K562 (cell line): Measurements from ENCODE around the gene RIN3. TPM values are rescaled to one million over a fixed set of nuclear protein-coding genes. Genes with fewer than 3 reads are reported as not detected.

ENCODE experiments used
- ATAC-seq: fragments of 200-7000 bp; cut with Tn5 transposase; 3 replicates; pipeline ENCODE4 v1.9.1; 2020; ENCODE audit warnings: moderate library complexity
- BruUV-seq: library from RNA; stranded (reverse); fragments of 400-500 nt; replicated peaks from 2 replicates; lab custom pipeline; 2021; lab: Mats Ljungman, UMichigan
- CTCF ChIA-PET: fragments of 300-600 bp; formaldehyde crosslinking; extraction: SDS; loops from one replicate; lab custom pipeline; 2021; ENCODE audit warnings: low intra/inter-chr PET ratio; lab: Yijun Ruan, JAX
- POLR2A ChIA-PET: fragments of 300-600, 350-650 bp; sonication (Branson Sonifier 250); formaldehyde crosslinking; extraction: SDS; loops from one replicate; lab custom pipeline; 2021; ENCODE audit warnings: antibody characterized with exemption, inconsistent platforms; lab: Yijun Ruan, JAX
- DNase-seq, 4 experiments: peaks; one replicate each; pipeline versions ENCODE4 v3.0.0 to v3.0.0-alpha.2; 2011 to 2018; ENCODE audit warnings: low spot score in 3 of 4, mixed read lengths in 3 of 4; ENCODE audit errors: extremely low read depth in 1 of 4
- FAIRE-seq: peaks from 2 replicates; lab custom pipeline; 2011; peaks lifted over from hg19 to GRCh38; lab: Jason Lieb, UNC
- H2AFZ ChIP-seq: 2 replicates; pipeline ENCODE4 v1.6.0; 2011; ENCODE audit warnings: low read depth, low read length, control low read depth, inconsistent platforms
- H3K27ac ChIP-seq: fragments of 200-600 bp; 3 replicates; pipeline ENCODE4 v1.8.0; 2011; ENCODE audit warnings: low read depth, mild to moderate bottlenecking, control low read depth, inconsistent platforms, low read length, moderate library complexity, mixed read lengths; ENCODE audit errors: extremely low read depth
- H3K27me3 ChIP-seq, 2 experiments: fragments of 300-600 bp in 1 of 2; 2 replicates in 1 of 2; 3 replicates in 1 of 2; pipeline versions ENCODE4 v1.6.0 to v1.8.0; 2011; ENCODE audit warnings: inconsistent platforms in 2 of 2, low read length in 2 of 2, mild to moderate bottlenecking in 1 of 2, mixed read lengths in 1 of 2, moderate library complexity in 1 of 2; ENCODE audit not compliant: control insufficient read depth in 2 of 2, insufficient read depth in 2 of 2
- H3K36me3 ChIP-seq: fragments of 300-600 bp; 3 replicates; pipeline ENCODE4 v1.8.0; 2011; ENCODE audit warnings: mild to moderate bottlenecking, low read length, inconsistent platforms; ENCODE audit not compliant: control insufficient read depth, insufficient read depth
- H3K4me1 ChIP-seq, 2 experiments: fragments of 200-600 bp in 1 of 2; replicated peaks in 1 of 2; 2 replicates in 1 of 2; 3 replicates in 1 of 2; pipeline versions ENCODE4 v1.5.1 to v1.8.0; 2011; ENCODE audit warnings: inconsistent platforms in 2 of 2, low read length in 2 of 2, mild to moderate bottlenecking in 1 of 2, mixed read lengths in 1 of 2, moderate library complexity in 1 of 2; ENCODE audit not compliant: control insufficient read depth in 2 of 2, insufficient read depth in 2 of 2
- H3K4me2 ChIP-seq: 2 replicates; pipeline ENCODE4 v1.6.1; 2011; ENCODE audit warnings: low read length, control low read depth, inconsistent platforms, mixed read lengths; ENCODE audit not compliant: insufficient read depth
- H3K4me3 ChIP-seq: fragments of 200-600 bp; sonication (generic), shearing (Covaris generic); 2 replicates; pipeline ENCODE4 v1.5.1; 2016; ENCODE audit warnings: control low read depth, inconsistent platforms
- H3K79me2 ChIP-seq: fragments of 200-600 bp; 3 replicates; pipeline ENCODE4 v1.8.0; 2011; ENCODE audit warnings: low read length, inconsistent platforms; ENCODE audit not compliant: control insufficient read depth, insufficient read depth
- H3K9ac ChIP-seq, 2 experiments: 2 replicates each; pipeline versions ENCODE4 v1.6.0 to v1.6.1; 2011; ENCODE audit warnings: low read depth in 2 of 2, low read length in 2 of 2, control low read depth in 1 of 2, inconsistent platforms in 1 of 2, mild to moderate bottlenecking in 1 of 2, mixed read lengths in 1 of 2; ENCODE audit not compliant: insufficient read depth in 1 of 2
- H3K9me1 ChIP-seq: one replicate; pipeline ENCODE4 v1.6.0; 2011; ENCODE audit warnings: inconsistent platforms, mild to moderate bottlenecking, low read length, moderate library complexity; ENCODE audit not compliant: control insufficient read depth, insufficient read depth
- H3K9me3 ChIP-seq: replicated peaks from 2 replicates; pipeline ENCODE4 v1.5.1; 2011; ENCODE audit warnings: low read depth, low read length, inconsistent platforms; ENCODE audit not compliant: control insufficient read depth, insufficient read depth
- H4K20me1 ChIP-seq: replicated peaks from 2 replicates; pipeline ENCODE4 v1.6.1; 2011; ENCODE audit warnings: low read length, inconsistent platforms, mixed read lengths; ENCODE audit not compliant: control insufficient read depth, insufficient read depth
- CHCHD3 ChIP-seq: fragments of 250-450 bp; sonication (Bioruptor Pico); IDR thresholded peaks from 2 replicates; pipeline ENCODE4 v2.1.2; 2022; ENCODE audit warnings: mild to moderate bottlenecking
- E4F1 ChIP-seq: fragments of 250-450 bp; sonication (Bioruptor Pico); IDR thresholded peaks from 2 replicates; pipeline ENCODE4 v1.5.0; 2021; ENCODE audit warnings: mild to moderate bottlenecking, borderline replicate concordance
- ETV6 ChIP-seq, 3 experiments: fragments of 150-350 bp in 1 of 3; sonication (generic) in 1 of 3; formaldehyde crosslinking in 1 of 3; IDR thresholded peaks; 2 replicates each; pipeline versions ENCODE4 v1.6.1 to v1.8.0; 2014 to 2022; ENCODE audit warnings: borderline replicate concordance in 2 of 3, low read depth in 2 of 3, antibody characterized with exemption in 1 of 3, low read length in 1 of 3, mild to moderate bottlenecking in 1 of 3, missing genetic modification reagents in 1 of 3
- FOXM1 ChIP-seq, 2 experiments: fragments of 450-650 bp in 1 of 2; sonication (generic) in 1 of 2; formaldehyde crosslinking in 1 of 2; IDR thresholded peaks; 2 replicates each; pipeline versions ENCODE4 v1.6.1 to v1.9.0; 2017 to 2022; ENCODE audit warnings: low read depth in 2 of 2, mild to moderate bottlenecking in 2 of 2, missing genetic modification reagents in 1 of 2, moderate library complexity in 1 of 2
- GABPB1 ChIP-seq: sonication (generic); formaldehyde crosslinking; IDR thresholded peaks from 2 replicates; pipeline ENCODE4 v1.8.0; 2022; ENCODE audit warnings: mild to moderate bottlenecking, missing genetic modification reagents
- HDAC6 ChIP-seq: IDR thresholded peaks from 2 replicates; pipeline ENCODE4 v1.6.1; 2012; ENCODE audit warnings: low read depth, mild to moderate bottlenecking, control low read depth, inconsistent platforms, low read length, moderate library complexity
- MYC ChIP-seq, 2 experiments: fragments of 250-450 bp in 1 of 2; sonication (Bioruptor Pico) in 1 of 2; IDR thresholded peaks; 2 replicates each; pipeline versions ENCODE4 v1.5.1 to v1.6.1; 2012 to 2021; ENCODE audit warnings: low read depth in 2 of 2, borderline replicate concordance in 1 of 2, improper control_type of control experiment in 1 of 2, low read length in 1 of 2, mild to moderate bottlenecking in 1 of 2, moderate library complexity in 1 of 2
- NFIX ChIP-seq: fragments of 250-450 bp; sonication (Bioruptor Pico); IDR thresholded peaks from 2 replicates; pipeline ENCODE4 v1.4.0; 2020; ENCODE audit warnings: low read depth, mild to moderate bottlenecking, moderate library complexity
- PATZ1 ChIP-seq: fragments of 250-450 bp; sonication (Bioruptor Pico); IDR thresholded peaks from 2 replicates; pipeline ENCODE4 v1.5.0; 2020; ENCODE audit warnings: mild to moderate bottlenecking, borderline replicate concordance
- POLR2A ChIP-seq: fragments of 450-650 bp; conservative IDR thresholded peaks from 2 replicates; pipeline ENCODE4 v1.6.1; 2016
- RFX5 ChIP-seq: IDR thresholded peaks from 2 replicates; pipeline ENCODE4 v1.6.1; 2011; ENCODE audit warnings: low read depth, mild to moderate bottlenecking, improper control_type of control experiment, low read length
- SMAD3 ChIP-seq: fragments of 450-650 bp; formaldehyde crosslinking; conservative IDR thresholded peaks from 2 replicates; pipeline ENCODE4 v1.4.0; 2020; ENCODE audit warnings: mild to moderate bottlenecking
- TBL1XR1 ChIP-seq, 2 experiments: IDR thresholded peaks; 2 replicates each; pipeline ENCODE4 v1.6.1; 2012; ENCODE audit warnings: improper control_type of control experiment in 2 of 2, low read length in 2 of 2, mild to moderate bottlenecking in 1 of 2
- TCFL5 ChIP-seq: fragments of 250-450 bp; sonication (Bioruptor Pico); conservative IDR thresholded peaks from 2 replicates; pipeline ENCODE4 v1.6.1; 2021; ENCODE audit warnings: mild to moderate bottlenecking, moderate library complexity, matching md5 sums
- ZNF431 ChIP-seq: sonication (generic); formaldehyde crosslinking; IDR thresholded peaks from 2 replicates; pipeline ENCODE4 v1.8.0; 2022; ENCODE audit warnings: mild to moderate bottlenecking, missing genetic modification reagents
- WGBS: fragments of 100-300 bp; shearing (Covaris generic); methylation state at CpG from one replicate; pipeline ENCODE4 v1.1.6; 2016; ENCODE audit warnings: low coverage, mixed read lengths; ENCODE audit not compliant: insufficient coverage; ENCODE audit errors: missing lambda C conversion rate; 5-methylcytosine and 5-hydroxymethylcytosine counted together
- in situ Hi-C: fragments of 300-500 bp; cut with MboI; formaldehyde crosslinking; loops from 4 replicates; pipeline ENCODE4 v1.15.0; 2018; ENCODE audit warnings: inconsistent platforms, mixed read lengths
- intact Hi-C: fragments of 100-400 bp; cut with micrococcal nuclease; formaldehyde crosslinking; loops from 2 replicates; pipeline ENCODE4 v1.14.2; 2022
- polyA plus RNA-seq, 8 experiments: library from polyadenylated mRNA; depleted of rRNA in 4 of 8; stranded (reverse) in 5 of 8; unstranded in 3 of 8; fragments of >200 nt; fragmentation: Nextera tagmentation in 2 of 8; fragmentation: Illumina TruSeq in 1 of 8; extraction: Ambion mirVana in 2 of 8; extraction: Trizol in 1 of 8; gene quantifications; 2 replicates each; pipeline versions ENCODE4 v1.2.1 to v1.2.3, GENCODE V29; 2011 to 2014; ENCODE audit warnings: inconsistent platforms in 1 of 8, missing spikeins in 1 of 8
- total RNA-seq, 7 experiments: library from RNA; depleted of rRNA in 6 of 7; stranded (reverse); fragments of >200 nt in 6 of 7; fragmentation: Illumina TruSeq in 2 of 7; extraction: Trizol in 2 of 7; gene quantifications; 2 replicates each; pipeline versions ENCODE4 v1.2.1 to v1.2.3, GENCODE V29; 2011 to 2021; ENCODE audit warnings: low replicate concordance in 1 of 7
- TF ChIP-seq, protein P1 (sequence below): sonication (generic); formaldehyde crosslinking; IDR thresholded peaks from 2 replicates; pipeline ENCODE4 v1.9.0; 2022; ENCODE audit warnings: mild to moderate bottlenecking, missing genetic modification reagents

RIN3 gene
- total and polyA plus RNA-seq, 9 of the 15 experiments (the other 6 are each of a cell fraction or from before 2014, with no cell fraction given) = 0.01 to 0.49 (median 0.08) TPM; not detected in 5

DNA sequence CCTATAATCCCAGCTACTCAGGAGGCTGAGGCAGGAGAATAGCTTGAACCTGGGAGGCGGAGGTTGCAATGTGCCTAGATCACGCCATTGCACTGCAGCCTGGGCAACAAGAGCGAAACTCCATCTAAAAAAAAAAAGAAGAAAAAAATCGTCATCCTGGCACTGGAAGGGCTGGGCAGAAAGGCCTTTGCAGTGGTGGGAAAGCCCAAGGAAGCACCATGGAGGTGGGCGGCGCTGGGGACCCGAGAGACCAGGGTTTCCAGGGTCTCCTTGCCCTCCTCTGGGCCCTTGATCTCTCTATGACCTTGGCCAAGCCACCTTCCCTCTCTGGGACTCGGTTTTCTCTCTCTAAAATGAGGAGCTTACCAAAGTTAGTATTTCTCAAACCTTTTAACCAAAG lies 169.5 kb downstream of the RIN3 start:
- BruUV-seq = no TSS peak
- peaks cover 3% of the 10 kb centered on the region; the same call in 1 of the 2 replicates for H4K20me1 ChIP-seq
- POLR2A ChIA-PET = no interaction called here
- TF ChIP-seq GABPB1 (CRISPR knock-in tag) = no peak
- TF ChIP-seq PATZ1 (CRISPR knock-in tag) = no peak
- no peak for TF ChIP-seq ZNF431 (CRISPR knock-in tag)
- TF ChIP-seq, protein P1, sequence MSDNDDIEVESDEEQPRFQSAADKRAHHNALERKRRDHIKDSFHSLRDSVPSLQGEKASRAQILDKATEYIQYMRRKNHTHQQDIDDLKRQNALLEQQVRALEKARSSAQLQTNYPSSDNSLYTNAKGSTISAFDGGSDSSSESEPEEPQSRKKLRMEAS (CRISPR knock-in tag) = no peak
- no peak for TF ChIP-seq NFIX (CRISPR knock-in tag)
- no peak for TF ChIP-seq E4F1 (CRISPR knock-in tag)
- no peak for TF ChIP-seq TBL1XR1 (IDR thresholded peaks at IDR 0.05; ENCODE audit: low read length in 2 of 2)
- no peak for TF ChIP-seq RFX5
- no peak for TF ChIP-seq HDAC6
- no peak for TF ChIP-seq ETV6 (IDR thresholded peaks at IDR 0.05; ENCODE audit: borderline replicate concordance in 1 of 2, low read depth in 2 of 2, low read length in 1 of 2)
- no peak for TF ChIP-seq ETV6 (CRISPR knock-in tag; IDR thresholded peaks at IDR 0.05; ENCODE audit: borderline replicate concordance)
- TF ChIP-seq MYC (IDR thresholded peaks at IDR 0.05; ENCODE audit: low read depth, low read length) = no peak
- no peak for TF ChIP-seq MYC (CRISPR knock-in tag; IDR thresholded peaks at IDR 0.05; ENCODE audit: borderline replicate concordance, low read depth)
- TF ChIP-seq CHCHD3 = no peak
- no peak for TF ChIP-seq TCFL5 (CRISPR knock-in tag)
- TF ChIP-seq POLR2A = no peak
- no peak for TF ChIP-seq SMAD3
- no peak for TF ChIP-seq FOXM1 (IDR thresholded peaks at IDR 0.05; ENCODE audit: low read depth)
- TF ChIP-seq FOXM1 (CRISPR knock-in tag; IDR thresholded peaks at IDR 0.05; ENCODE audit: low read depth) = no peak

More for the DNA sequence above, 169.5 kb downstream of the RIN3 start:
- ATAC-seq (no peak), DNase-seq (no peak), FAIRE-seq (no peak)
- no peaks in the 10 kb centered on the region for H3K79me2 ChIP-seq
- no peak overlapping the region for H3K4me2 ChIP-seq
- in situ Hi-C loops = no loop called here
- H3K9ac ChIP-seq = no peak overlapping the region
- no peak overlapping the region for H3K4me3 ChIP-seq
- WGBS = 0% methylated on average over 6 of the region's 8 CpGs
- H3K27ac ChIP-seq = no peak overlapping the region
- peaks cover 0 to 18% of the 10 kb centered on the region in 2 experiments; a peak in 2 of 5 replicates for H3K4me1 ChIP-seq
- H3K9me1 ChIP-seq = no peaks in the 10 kb centered on the region
- intact Hi-C loops = no loop called here
- no peaks in the 10 kb centered on the region for H3K27me3 ChIP-seq
- no peaks in the 10 kb centered on the region for H3K9me3 ChIP-seq
- H3K36me3 ChIP-seq = no peaks in the 10 kb centered on the region
- CTCF ChIA-PET = no interaction called here
- H2AFZ ChIP-seq = no peak overlapping the region
